Measurements from ENCODE around the gene TFDP1.

Gene TFDP1

GRCh38 chr13:113641426-113641825 lies 56.9 kb downstream of the TFDP1 start:
- TF ChIP-seq YY1 (IDR thresholded peaks at IDR 0.05; ENCODE audit: low read depth) (no peak), TAF1 (IDR thresholded peaks at IDR 0.05; ENCODE audit: low read depth) (no peak), ZBTB7A (IDR thresholded peaks at IDR 0.05; ENCODE audit: low read depth) (no peak)

- no peak for TF ChIP-seq TAF1 (IDR thresholded peaks at IDR 0.05; ENCODE audit: low read depth)
- TF ChIP-seq YY1 (IDR thresholded peaks at IDR 0.05; ENCODE audit: low read depth): no peak
- TF ChIP-seq NFIC (IDR thresholded peaks at IDR 0.05): no peak
Measured at GRCh38 chr13:113642563-113642962, 58.0 kb downstream of the TFDP1 start.

- TF ChIP-seq RAD21 (IDR thresholded peaks at IDR 0.05; ENCODE audit: low read depth) (no peak), FOXM1 (IDR thresholded peaks at IDR 0.05; ENCODE audit: borderline replicate concordance, low read depth) (no peak), EGR1 (IDR thresholded peaks at IDR 0.05) (no peak), YY1 (IDR thresholded peaks at IDR 0.05; ENCODE audit: low read depth) (0 out of 2 replicates have a peak, but pooled peaks have one; percentile 33), REST (IDR thresholded peaks at IDR 0.05; ENCODE audit: low read depth) (no peak), EP300 (IDR thresholded peaks at IDR 0.05; ENCODE audit: borderline replicate concordance) (peak; percentile 35; the same call in 1 of the 2 replicates), CEBPB (IDR thresholded peaks at IDR 0.05) (0 out of 2 replicates have a peak, but pooled peaks have one; percentile 9), CREB1 (IDR thresholded peaks at IDR 0.05; ENCODE audit: low read depth) (no peak), TCF12 (IDR thresholded peaks at IDR 0.05; ENCODE audit: low read depth) (peak; percentile 47; the same call in 1 of the 2 replicates), ZBTB7A (IDR thresholded peaks at IDR 0.05; ENCODE audit: low read depth) (no peak), TAF1 (IDR thresholded peaks at IDR 0.05; ENCODE audit: low read depth) (no peak), USF1 (IDR thresholded peaks at IDR 0.05) (no peak), TEAD4 (IDR thresholded peaks at IDR 0.05) (peak; percentile 87), MAX (IDR thresholded peaks at IDR 0.05) (peak; percentile 68), NFIC (IDR thresholded peaks at IDR 0.05) (peak; percentile 44; the same call in 1 of the 2 replicates)
Measured at GRCh38 chr13:113643593-113643992, 59.0 kb downstream of the TFDP1 start.

GRCh38 chr13:113644800-113645199 lies 60.2 kb downstream of the TFDP1 start:
- no peak for TF ChIP-seq TEAD4 (IDR thresholded peaks at IDR 0.05)
- TF ChIP-seq USF1 (IDR thresholded peaks at IDR 0.05): no peak
- TF ChIP-seq EP300 (IDR thresholded peaks at IDR 0.05; ENCODE audit: borderline replicate concordance): no peak
- no peak for TF ChIP-seq NFIC (IDR thresholded peaks at IDR 0.05)
- no peak for TF ChIP-seq EGR1 (IDR thresholded peaks at IDR 0.05)
- no peak for TF ChIP-seq RAD21 (IDR thresholded peaks at IDR 0.05; ENCODE audit: low read depth)
- TF ChIP-seq YY1 (IDR thresholded peaks at IDR 0.05; ENCODE audit: low read depth): no peak
- TF ChIP-seq TAF1 (IDR thresholded peaks at IDR 0.05; ENCODE audit: low read depth): no peak
- TF ChIP-seq REST (IDR thresholded peaks at IDR 0.05; ENCODE audit: low read depth): no peak
- TF ChIP-seq CREB1 (IDR thresholded peaks at IDR 0.05; ENCODE audit: low read depth): no peak
- TF ChIP-seq MAX (IDR thresholded peaks at IDR 0.05): no peak
- TF ChIP-seq ZBTB7A (IDR thresholded peaks at IDR 0.05; ENCODE audit: low read depth): no peak
- no peak for TF ChIP-seq TCF12 (IDR thresholded peaks at IDR 0.05; ENCODE audit: low read depth)
- TF ChIP-seq CEBPB (IDR thresholded peaks at IDR 0.05): no peak

GRCh38 chr13:113645329-113645728 lies 60.8 kb downstream of the TFDP1 start:
- TF ChIP-seq TAF1 (IDR thresholded peaks at IDR 0.05; ENCODE audit: low read depth): no peak
- no peak for TF ChIP-seq USF1 (IDR thresholded peaks at IDR 0.05)
- no peak for TF ChIP-seq FOXM1 (IDR thresholded peaks at IDR 0.05; ENCODE audit: borderline replicate concordance, low read depth)
- TF ChIP-seq TEAD4 (IDR thresholded peaks at IDR 0.05): no peak
- TF ChIP-seq EP300 (IDR thresholded peaks at IDR 0.05; ENCODE audit: borderline replicate concordance): no peak
- TF ChIP-seq REST (IDR thresholded peaks at IDR 0.05; ENCODE audit: low read depth): no peak
- no peak for TF ChIP-seq YY1 (IDR thresholded peaks at IDR 0.05; ENCODE audit: low read depth)
- no peak for TF ChIP-seq EGR1 (IDR thresholded peaks at IDR 0.05)
- TF ChIP-seq RAD21 (IDR thresholded peaks at IDR 0.05; ENCODE audit: low read depth): no peak
- no peak for TF ChIP-seq CREB1 (IDR thresholded peaks at IDR 0.05; ENCODE audit: low read depth)
